Right lobe of liver (tissue), 4 donors: ENCODE results near the gene SERPINA3.

Source experiments
- CTCF ChIP-seq, 4 donors: fragments of 200-600 bp in 3 of 4; fragments of 450-650 bp in 1 of 4; IDR thresholded peaks; one replicate each; pipeline versions ENCODE4 v1.5.1 to v1.8.0; 2016 to 2022; ENCODE audit warnings: antibody characterized with exemption in 4 of 4, mild to moderate bottlenecking in 2 of 4
- POLR2A ChIP-seq: fragments of 450-650 bp; IDR thresholded peaks from one replicate; pipeline ENCODE4 v1.6.1; 2017; ENCODE audit warnings: antibody characterized with exemption, mild to moderate bottlenecking
- donor health status: DM: no; HTN: no; CAD: no.
- donor health status: DM: no; HTN: no; CAD: no.
- donor health status: DM: no; HTN: yes; CAD: no.

GRCh38 chr14:94575730-94576585, 36.2 kb upstream of the SERPINA3 start:
- TF ChIP-seq CTCF (IDR thresholded peaks at IDR 0.05) (no peak), POLR2A (no peak)
